ENCODE data around the gene PPIL6. TPM values are rescaled to one million over a fixed set of nuclear protein-coding genes. Genes with fewer than 3 reads are reported as not detected.

Gene PPIL6
- total and polyA plus RNA-seq, 7 donors = 1.1 to 3.9 (median 2.2) TPM

DNA sequence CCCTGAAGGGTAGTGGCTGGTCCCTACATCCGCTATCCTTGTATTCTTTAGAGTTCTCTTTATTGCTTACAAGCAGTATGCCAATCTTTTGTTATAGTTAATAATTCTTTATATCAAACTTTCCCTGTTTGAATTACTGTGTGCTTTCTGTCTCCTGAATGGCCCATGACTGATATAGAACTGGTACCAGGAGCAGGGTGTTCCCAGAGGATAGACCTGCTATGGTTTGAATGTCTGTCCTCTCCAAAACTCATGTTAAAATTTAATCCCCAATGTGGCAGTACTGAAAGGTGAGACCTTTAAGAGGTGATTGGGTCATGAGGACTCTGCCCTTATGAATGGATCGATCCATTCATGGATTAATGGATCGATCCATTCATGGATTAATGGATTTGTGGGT, 84.2 kb downstream of the PPIL6 start:
- Histone ChIP-seq H3K27ac (no peak overlapping the region), H3K36me3 (ENCODE audit: insufficient read depth in 1 of 2, low read depth in 1 of 2) (peaks cover 10 to 45% of the 10 kb centered on the region in 2 donors), H3K9me3 (no peaks in the 10 kb centered on the region), H3K4me1 (peaks cover 9% of the 10 kb centered on the region), H3K4me3 (no peak overlapping the region), H3K27me3 (ENCODE audit: insufficient read depth in 3 of 3, low read length in 2 of 3) (no peaks in the 10 kb centered on the region)
- DNase-seq = no peak
- no peak for ATAC-seq
- intact Hi-C loops (cut with DNase I) = no loop called here
- TF ChIP-seq, protein P1, sequence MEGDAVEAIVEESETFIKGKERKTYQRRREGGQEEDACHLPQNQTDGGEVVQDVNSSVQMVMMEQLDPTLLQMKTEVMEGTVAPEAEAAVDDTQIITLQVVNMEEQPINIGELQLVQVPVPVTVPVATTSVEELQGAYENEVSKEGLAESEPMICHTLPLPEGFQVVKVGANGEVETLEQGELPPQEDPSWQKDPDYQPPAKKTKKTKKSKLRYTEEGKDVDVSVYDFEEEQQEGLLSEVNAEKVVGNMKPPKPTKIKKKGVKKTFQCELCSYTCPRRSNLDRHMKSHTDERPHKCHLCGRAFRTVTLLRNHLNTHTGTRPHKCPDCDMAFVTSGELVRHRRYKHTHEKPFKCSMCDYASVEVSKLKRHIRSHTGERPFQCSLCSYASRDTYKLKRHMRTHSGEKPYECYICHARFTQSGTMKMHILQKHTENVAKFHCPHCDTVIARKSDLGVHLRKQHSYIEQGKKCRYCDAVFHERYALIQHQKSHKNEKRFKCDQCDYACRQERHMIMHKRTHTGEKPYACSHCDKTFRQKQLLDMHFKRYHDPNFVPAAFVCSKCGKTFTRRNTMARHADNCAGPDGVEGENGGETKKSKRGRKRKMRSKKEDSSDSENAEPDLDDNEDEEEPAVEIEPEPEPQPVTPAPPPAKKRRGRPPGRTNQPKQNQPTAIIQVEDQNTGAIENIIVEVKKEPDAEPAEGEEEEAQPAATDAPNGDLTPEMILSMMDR (IDR thresholded peaks at IDR 0.05) = no peak
- 97 to 99% (median 98%) methylated on average over 3 of the region's 3 CpGs for WGBS, 3 donors

DNA sequence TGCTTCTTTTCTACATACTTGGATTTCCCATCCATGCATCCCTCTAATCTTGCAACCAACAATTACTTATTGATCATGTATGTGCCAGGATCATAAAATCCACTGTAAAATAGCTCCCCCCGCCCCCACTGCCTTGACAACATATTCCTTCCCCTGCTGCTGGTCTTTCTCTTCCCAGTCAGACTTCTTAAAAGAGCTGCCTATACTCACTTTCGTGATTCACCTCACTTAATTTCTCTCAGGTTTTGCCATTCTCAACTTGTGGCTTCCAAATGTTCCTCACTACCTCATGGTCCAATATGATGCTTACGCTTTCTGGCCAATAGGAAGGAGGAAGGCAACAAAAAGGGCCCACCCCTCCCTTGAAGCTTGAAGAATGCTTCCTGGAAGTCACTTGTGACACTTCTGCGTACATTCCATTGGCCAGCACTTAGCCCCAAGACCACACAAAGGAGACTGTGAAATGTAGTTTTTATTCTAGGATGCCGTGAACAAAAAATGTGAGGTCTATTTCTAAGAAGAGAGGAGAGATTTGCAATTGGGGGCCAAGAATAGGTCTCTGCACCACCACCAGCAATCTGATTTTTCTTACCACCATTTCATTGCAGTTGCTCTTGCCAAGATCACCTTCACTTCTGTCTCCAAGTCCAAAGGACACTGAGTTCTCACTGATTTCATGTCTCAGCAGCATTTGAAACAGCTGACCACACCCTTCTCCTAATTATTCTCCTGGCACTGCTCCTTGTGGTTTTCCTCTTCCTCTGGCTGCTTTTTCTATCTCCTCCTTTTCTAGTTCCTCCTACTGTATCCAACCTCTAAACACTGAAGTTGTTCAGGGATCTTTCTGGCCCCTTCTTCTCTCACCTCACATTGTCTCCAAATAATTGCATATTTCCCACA, 88.9 kb downstream of the PPIL6 start:
- Histone ChIP-seq H3K4me1 (peaks cover 10% of the 10 kb centered on the region), H3K27me3 (ENCODE audit: insufficient read depth in 3 of 3, low read length in 2 of 3) (no peaks in the 10 kb centered on the region), H3K9me3 (no peaks in the 10 kb centered on the region), H3K4me3 (no peak overlapping the region), H3K27ac (no peak overlapping the region), H3K36me3 (ENCODE audit: insufficient read depth in 1 of 2, low read depth in 1 of 2) (peaks cover 2 to 30% of the 10 kb centered on the region in 2 donors)
- DNase-seq (no peak), ATAC-seq (peak in 2 of 4 donors; percentile 50 to 52)
- 91 to 93% (median 92%) methylated on average over 5 of the region's 5 CpGs for WGBS, 3 donors
- TF ChIP-seq, protein P1 (IDR thresholded peaks at IDR 0.05) = no peak
- intact Hi-C loops (cut with DNase I) = no loop called here

DNA sequence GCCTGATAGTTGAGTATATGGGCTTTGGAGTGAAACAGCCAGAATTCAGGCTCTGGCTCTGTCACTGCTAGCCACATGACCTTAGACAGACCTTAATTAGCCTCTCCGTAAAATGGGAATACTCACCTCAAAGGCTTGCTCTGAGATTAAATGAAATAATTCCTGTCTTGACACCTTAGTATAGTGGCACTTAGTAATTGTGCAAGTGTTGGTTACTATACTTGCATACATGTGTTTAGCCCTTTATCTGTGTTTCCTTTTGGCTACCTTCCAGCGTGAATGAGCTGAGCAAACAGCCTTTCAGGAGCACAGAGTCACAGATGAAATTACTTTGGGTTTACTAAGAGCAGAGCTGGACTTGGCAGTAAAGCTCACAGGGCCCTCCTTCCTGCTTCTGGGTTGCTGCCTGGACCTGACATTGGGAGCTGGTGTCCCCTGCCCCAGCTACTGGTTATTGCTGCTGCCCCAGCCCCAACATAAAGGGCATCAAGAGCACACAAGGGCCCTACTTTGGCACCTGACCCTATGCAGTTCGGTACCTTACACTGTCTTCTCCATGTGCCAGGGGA, 90.9 kb downstream of the PPIL6 start:
- peaks cover 10% of the 10 kb centered on the region for H3K4me1 ChIP-seq
- H3K4me3 ChIP-seq = no peak overlapping the region
- DNase-seq (no peak), ATAC-seq (peak; percentile 46 to 71 (median 60))
- H3K9me3 ChIP-seq = no peaks in the 10 kb centered on the region
- peak overlapping the region; percentile 21 for H3K27ac ChIP-seq
- no peaks in the 10 kb centered on the region for H3K27me3 ChIP-seq (ENCODE audit: insufficient read depth in 3 of 3, low read length in 2 of 3)
- TF ChIP-seq, protein P1 (IDR thresholded peaks at IDR 0.05) = no peak
- H3K36me3 ChIP-seq (ENCODE audit: insufficient read depth in 1 of 2, low read depth in 1 of 2) = peaks cover 0 to 12% of the 10 kb centered on the region in 2 donors
- WGBS, 3 donors = 33 to 40% (median 33%) methylated on average over 3 of the region's 3 CpGs
- intact Hi-C loops (cut with DNase I) = no loop called here

DNA sequence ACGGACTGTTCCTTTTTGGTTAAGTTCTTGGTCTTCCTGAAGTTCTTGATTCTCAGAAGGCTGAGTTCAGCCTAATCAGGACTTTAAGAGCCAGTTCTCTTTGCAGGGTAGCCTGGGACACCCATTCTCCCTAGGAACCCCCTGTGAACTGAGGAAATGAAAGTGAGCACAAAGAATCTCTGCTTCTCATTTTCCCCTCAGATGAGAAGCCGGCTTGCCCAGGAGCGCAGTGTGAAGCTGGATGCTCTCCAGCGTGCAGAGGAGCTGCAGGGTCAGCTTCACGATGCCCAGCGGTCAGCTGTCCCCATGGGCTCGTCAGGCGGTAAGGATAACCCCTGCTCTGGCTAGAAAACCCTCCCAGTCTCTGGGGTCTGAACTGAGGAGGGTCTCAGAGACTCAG, 92.2 kb downstream of the PPIL6 start:
- Histone ChIP-seq H3K27ac (no peak overlapping the region), H3K9me3 (no peaks in the 10 kb centered on the region), H3K4me1 (peaks cover 10% of the 10 kb centered on the region), H3K4me3 (no peak overlapping the region), H3K36me3 (ENCODE audit: insufficient read depth in 1 of 2, low read depth in 1 of 2) (no peaks in the 10 kb centered on the region), H3K27me3 (ENCODE audit: insufficient read depth in 3 of 3, low read length in 2 of 3) (no peaks in the 10 kb centered on the region)
- TF ChIP-seq, protein P1 (IDR thresholded peaks at IDR 0.05) = no peak
- 81 to 90% (median 86%) methylated on average over 8 of the region's 8 CpGs for WGBS, 3 donors
- DNase-seq (peak in 1 of 2 donors; percentile 21), ATAC-seq (no peak)
- intact Hi-C loops (cut with DNase I) = no loop called here

All from psoas muscle (tissue), 8 donors.